A204.1 (cell line): ENCODE measurements around the gene GMIP.
"Not testable (repeated sequence)": the region's sequence is repeated elsewhere in the genome, so short reads cannot be mapped to it uniquely, and the experiment has no call there.

Experiments
- FAIRE-seq: peaks from 2 replicates; lab custom pipeline; 2012; peaks lifted over from hg19 to GRCh38; lab: Jason Lieb, UNC

GMIP gene

GRCh38 chr19:19634516-19635312 lies 8.7 kb downstream of the GMIP start:
- no peak for FAIRE-seq

GRCh38 chr19:19633711-19634515 lies 9.5 kb downstream of the GMIP start:
- FAIRE-seq = no peak

DNA sequence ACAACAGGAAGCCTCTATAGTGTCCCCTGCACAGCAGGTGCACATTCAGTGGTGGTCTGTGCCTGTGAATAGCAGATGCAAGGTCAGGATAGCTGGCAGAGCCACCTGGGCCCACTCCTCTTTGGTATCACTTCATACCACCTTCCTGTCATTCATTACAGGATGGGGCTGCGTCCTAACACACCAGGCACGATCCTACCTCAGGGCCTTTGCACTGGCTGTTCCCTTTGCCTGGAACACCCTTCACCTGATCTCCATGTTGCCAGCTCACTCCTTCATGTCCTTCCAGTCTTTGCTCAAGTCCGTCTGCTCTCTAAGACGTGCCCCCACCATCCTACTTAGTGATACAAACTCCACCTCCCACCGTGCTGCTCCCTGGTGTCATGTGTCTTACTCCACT lies 10.8 kb downstream of the GMIP start:
- no peak for FAIRE-seq

DNA sequence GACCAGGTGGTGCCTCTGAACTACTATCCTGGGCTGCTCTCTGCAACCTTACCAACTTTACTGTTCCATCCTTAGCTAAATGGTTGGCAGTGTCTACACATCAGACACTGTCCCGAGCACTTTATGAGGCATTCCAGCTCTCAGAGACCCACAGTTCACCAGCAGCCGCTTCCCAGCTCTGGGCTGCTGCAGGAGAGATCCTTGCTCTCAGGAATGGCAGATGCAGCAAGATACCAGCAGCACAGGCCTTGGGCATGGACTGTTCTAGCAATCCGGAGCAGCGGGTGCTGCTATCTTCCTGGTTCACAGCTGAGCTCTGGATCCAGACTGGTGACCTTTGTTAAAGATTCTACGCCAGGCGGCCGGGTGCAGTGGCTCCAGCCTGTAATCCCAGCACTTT lies 12.1 kb downstream of the GMIP start:
- FAIRE-seq = no peak

DNA sequence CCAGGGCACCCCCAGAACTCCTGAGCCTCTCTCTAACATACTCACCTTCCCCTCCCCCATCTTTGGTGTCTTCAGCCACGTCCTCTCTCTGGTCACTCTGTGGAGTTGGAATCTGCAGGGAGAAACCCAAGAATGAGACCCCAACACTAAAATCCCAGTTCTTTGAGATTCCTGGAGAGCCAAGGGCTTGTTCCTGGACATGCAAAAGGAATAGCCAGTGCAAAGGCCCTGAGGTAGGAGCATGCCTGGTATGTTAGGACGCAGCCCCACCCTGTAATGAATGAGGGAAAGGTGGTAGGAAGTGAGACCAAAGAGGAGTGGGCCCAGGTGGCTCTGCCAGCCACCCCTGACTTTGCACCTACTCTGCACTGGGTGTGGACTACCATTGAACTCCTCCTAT lies 13.0 kb downstream of the GMIP start:
- FAIRE-seq = no peak

- FAIRE-seq = no peak
Measured at GRCh38 chr19:19630062-19630414, 13.4 kb downstream of the GMIP start.

DNA sequence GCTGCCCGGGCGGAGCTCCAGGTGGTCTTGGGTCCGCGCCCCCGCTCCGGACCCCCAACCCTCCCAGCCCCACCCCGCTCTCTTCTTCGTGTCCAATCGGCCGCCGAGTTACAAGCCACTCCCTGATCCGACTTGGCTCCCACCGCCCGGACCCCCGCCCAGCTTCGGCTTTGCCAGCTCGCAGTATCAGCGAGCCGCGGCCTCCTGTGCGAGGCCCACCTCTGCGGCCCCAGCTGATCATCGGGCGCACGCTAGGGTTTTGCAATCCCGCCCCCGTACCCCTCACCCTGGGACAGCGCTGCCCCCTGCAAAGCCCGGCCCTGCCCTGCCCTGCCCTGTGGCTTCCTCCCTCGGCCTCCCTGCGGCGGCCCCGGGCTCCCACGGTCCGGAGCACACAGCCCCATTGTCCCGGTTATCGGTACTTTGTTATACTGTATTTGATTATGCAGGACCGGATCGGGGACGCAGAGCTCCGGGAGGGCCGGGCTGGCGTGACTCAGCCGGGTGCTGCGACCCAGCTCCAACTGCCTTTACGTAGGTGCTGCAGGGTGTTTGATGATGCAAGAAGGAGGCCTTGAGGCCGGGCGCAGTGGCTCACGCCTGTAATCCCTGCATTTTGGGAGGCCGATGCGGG lies 14.8 kb downstream of the GMIP start:
- FAIRE-seq = no peak

DNA sequence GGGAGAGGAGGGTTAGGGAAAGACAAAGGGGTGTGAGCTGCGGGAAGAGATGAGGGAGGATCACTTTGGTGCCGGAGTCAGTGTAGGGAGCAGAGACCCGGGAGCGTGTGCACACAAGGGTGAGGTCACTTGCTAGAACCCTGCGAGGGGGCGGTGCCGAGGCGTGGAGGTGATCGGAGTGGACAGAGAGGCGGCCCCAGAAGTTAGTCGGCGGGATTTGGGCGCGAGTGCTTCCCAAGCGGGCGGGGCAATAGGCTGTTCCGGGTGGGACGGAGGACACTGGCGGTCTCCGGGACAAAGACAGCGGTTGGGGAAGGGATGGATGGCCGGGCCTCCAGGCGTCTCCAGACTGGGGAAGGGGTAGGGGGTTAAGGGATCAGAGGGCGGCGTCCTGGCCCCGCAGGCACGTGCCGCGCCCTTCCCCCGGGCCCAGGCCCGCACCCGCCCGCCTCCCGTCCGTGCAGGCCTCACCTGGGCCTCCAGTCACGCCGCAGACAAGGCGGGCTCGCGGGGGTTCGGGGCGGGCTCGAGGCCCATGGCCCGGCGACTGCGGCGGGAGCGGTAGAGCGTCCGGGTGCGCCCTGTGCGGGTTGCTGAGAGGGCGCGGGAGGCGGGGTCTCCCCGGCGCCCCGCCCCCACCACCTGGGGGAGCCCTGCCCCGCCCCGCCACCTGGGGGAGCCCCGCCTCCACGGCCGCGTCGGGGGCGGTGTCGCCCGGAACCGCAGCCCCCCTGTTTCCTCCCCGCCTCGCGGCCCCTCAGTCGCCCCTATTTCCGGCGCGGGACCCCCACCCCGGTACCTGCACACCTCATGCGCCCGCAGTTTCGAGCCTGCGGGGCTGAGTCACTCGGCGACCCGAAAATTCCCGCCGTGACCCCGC lies 15.6 kb downstream of the GMIP start, which contains the start of gene LPAR2:
TSS of gene LPAR2 (minus strand) at position 600 of the 880 bp plus-strand sequence. CDS start 945 bp downstream, outside the sequence.
- FAIRE-seq = no peak

- no peak for FAIRE-seq
Measured at GRCh38 chr19:19626516-19627472, 16.7 kb downstream of the GMIP start.

GRCh38 chr19:19624032-19624570 lies 19.4 kb downstream of the GMIP start:
- no peak for FAIRE-seq

GRCh38 chr19:19623383-19623782 lies 20.1 kb downstream of the GMIP start:
- no peak for FAIRE-seq

DNA sequence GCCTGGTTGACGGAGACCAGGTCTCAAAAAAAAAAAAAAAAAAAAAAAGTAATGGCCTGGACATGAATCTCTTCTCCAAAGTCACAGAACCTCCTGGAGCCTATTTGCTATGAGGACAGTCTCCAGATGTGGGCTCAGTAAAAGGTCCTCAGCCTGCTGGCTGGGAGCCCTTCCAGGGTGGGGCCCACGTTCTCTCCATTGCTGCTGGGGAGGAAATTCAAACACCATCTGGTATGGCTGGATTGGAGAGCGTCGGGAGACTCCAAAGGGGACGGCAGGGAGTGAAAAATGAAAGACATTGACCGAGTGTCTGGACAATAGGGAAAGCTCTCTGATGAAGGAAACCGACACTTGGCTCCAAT lies 23.6 kb downstream of the GMIP start:
- no peak for FAIRE-seq

DNA sequence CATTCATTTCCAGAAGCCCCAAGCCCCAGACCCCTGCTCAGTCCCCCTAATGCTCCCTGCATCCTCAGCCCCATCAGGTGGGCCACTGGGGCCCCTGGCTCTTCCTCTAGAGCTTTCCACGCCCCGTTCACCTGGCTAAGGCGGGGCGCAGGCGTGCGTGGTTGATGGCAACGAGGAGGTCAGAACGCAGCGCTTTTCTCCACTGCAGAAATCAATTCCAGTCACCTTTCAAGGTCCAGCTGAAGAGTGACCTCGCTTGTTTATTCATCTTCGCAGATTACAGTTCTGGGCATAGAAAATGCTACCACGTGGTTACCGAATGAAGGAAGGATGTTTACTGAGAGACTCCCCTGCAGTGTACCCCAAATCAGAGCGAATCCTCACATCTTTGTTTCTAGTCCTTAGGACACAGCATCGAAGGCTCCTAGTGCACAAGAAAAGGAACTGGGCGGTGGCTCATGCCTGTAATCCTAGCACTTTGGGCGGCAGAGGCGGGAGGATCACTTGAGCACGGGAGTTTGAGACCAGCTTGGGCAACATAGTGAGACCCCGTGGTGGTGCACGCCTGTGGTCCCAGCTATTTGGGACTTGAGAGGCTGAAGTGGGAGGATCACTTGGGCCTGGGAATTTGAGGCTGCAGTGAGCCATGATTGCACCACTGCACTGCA lies 24.1 kb downstream of the GMIP start:
- FAIRE-seq = no peak

DNA sequence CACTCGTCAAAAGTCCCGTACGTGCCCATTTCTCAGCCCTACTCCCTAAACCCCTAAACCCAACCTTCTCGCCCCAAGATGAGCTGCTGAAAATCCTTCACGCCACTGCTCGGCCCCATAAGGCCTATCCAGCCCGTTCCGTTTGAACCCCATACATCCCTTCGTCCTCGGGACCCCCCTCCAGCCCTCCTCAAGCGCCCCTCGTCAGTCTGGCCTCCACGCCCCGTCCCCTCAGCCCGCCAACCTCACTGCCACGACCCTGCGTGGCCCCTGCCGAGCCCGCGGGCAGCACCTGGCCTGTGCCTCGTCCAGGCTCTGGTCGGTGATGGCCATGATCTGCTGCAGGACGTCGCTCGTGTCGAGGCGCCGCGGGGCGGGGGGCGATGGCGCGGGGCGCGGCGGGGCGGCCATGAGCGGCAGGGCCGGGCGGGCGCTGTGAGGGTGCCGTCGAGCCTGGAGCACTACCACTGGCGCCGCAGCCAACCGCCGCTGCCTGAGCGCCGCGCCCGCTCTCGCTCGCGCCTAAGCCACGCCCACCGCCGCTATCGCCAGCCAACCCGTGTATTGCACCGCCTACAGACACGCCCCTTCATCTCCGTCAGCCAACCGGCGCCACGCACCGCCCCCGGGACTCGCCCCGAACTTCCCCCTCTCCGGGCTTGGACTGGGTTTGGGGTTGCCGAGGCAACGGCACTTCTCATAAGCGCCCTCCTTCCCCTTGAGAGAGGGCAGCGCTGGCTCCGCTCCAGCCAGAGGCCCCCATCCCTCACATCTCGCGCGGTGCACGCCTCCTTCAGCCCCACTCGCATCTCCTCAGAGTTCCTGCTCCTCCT lies 25.0 kb downstream of the GMIP start, which contains the start of gene PBX4:
TSS of gene PBX4 (minus strand) at position 469 of the 833 bp plus-strand sequence. CDS start at position 411, 58 bp downstream.
- peak; percentile 78 for FAIRE-seq

GRCh38 chr19:19615086-19615485 lies 28.4 kb downstream of the GMIP start:
- FAIRE-seq = no peak

GRCh38 chr19:19613506-19613905 lies 30.0 kb downstream of the GMIP start:
- no peak for FAIRE-seq

DNA sequence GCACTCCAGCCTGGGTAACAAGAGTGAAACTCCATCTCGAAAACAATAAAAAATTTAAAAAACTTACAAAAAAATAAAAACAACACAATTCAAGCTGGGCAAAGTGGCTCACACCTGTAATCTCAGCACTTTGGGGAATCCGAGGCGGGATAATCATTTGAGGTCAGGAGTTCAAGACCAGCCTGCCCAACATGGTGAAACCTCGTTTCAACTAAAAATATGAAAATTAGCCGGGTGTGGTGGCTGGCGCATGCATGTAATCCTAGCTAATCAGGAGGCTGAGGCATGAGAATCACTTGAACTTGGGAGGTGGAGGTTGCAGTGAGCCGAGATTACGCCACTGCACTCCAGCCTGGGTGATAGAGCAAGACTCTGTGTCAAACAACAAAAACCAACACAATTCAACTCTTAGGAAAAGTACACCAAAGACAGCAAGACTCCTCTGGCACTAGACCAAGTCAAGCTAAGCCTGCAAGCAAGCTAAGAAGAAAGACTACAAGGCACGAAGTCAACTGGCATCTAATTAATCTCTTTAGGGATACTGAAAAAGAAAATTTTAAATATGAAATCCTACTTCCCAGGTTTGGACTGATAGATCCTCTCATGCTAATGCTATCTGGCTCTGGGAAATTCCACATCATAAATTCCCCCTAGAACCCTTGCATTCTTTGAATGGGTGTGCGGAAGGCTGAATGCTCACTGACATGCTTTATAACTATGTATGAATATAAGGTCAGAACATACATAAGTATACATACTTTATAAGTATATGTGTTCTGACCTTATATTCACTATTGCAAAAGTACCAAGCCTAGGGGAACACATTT lies 32.9 kb downstream of the GMIP start:
- no peak for FAIRE-seq

DNA sequence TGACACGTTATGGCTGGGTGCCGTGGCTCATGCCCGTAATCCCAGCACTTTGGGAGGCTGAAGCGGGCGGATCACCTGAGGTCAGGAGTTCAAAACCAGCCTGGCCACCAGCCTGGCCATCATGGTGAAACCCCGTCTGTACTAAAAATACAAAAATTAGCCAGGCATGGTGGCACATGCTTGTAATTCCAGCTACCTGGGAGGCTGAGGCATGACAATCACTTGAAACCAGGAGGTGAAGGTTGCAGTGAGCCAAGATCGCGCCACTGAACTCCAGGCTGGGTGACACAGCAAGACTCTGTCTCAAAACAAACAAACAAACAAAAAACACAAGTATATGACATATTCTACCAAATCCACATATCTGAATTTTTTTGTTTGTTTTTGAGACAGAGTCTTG lies 36.8 kb downstream of the GMIP start:
- not testable (repeated sequence) for FAIRE-seq
